ENCODE measurements around the gene MSH5. TPM values are rescaled to one million over a fixed set of nuclear protein-coding genes. Genes with fewer than 3 reads are reported as not detected.

MSH5 gene
- total and polyA plus RNA-seq, 2 of the 13 experiments (the other 11 are each of a cell fraction or from before 2014, with no cell fraction given), result 10.2 to 38.7 TPM

DNA sequence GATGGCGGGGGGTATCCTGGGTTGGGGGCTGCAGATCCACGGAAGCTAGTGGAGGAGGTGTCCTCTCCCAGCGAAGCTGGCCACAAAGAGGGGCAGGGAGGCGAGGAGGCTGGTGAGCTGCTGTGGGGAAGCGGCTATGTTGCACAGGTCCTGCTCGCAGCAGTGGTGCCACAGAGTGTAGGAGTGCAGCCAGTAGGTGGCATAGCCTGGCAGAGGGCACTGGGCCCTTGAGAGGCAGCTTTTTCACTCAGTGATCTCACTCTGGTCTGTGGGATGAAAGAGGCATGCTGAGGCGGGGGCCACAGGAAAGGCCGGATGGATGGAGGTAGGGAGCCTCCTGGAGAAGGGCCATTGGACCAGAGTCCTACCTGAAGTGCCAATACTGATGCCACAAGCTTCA lies 27.5 kb upstream of the MSH5 start:
- TF ChIP-seq, protein P1, sequence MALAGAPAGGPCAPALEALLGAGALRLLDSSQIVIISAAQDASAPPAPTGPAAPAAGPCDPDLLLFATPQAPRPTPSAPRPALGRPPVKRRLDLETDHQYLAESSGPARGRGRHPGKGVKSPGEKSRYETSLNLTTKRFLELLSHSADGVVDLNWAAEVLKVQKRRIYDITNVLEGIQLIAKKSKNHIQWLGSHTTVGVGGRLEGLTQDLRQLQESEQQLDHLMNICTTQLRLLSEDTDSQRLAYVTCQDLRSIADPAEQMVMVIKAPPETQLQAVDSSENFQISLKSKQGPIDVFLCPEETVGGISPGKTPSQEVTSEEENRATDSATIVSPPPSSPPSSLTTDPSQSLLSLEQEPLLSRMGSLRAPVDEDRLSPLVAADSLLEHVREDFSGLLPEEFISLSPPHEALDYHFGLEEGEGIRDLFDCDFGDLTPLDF (CRISPR knock-in tag; IDR thresholded peaks at IDR 0.05), result no peak
- TF ChIP-seq JUN (CRISPR knock-in tag; IDR thresholded peaks at IDR 0.05) (no peak), ZNF790 (CRISPR knock-in tag; IDR thresholded peaks at IDR 0.05; ENCODE audit: borderline replicate concordance) (no peak), MXI1 (IDR thresholded peaks at IDR 0.05; ENCODE audit: borderline replicate concordance, low read depth, low read length) (no peak), MBD4 (IDR thresholded peaks at IDR 0.05; ENCODE audit: borderline replicate concordance, low read length) (no peak), HNRNPL (IDR thresholded peaks at IDR 0.05; ENCODE audit: low read depth, low read length) (peak; percentile 79; the same call in 1 of the 2 replicates)
- no peak overlapping the region for H3K9ac ChIP-seq (ENCODE audit: insufficient read depth, low read depth, low read length)
- in situ Hi-C loops (cut with HindIII; ENCODE audit: extremely low pct_ligation_motif_present, low pct_unique_long_range_greater_than_20kb) (no loop called here), intact Hi-C loops (cut with micrococcal nuclease; ENCODE audit: unreplicated experiment) (no loop called here)
- H4K20me1 ChIP-seq (ENCODE audit: insufficient read depth, low read length), result no peaks in the 10 kb centered on the region
- ATAC-seq (no peak; the same call in 2 of the 3 replicates), DNase-seq (ENCODE audit: low spot score) (no peak), FAIRE-seq (no peak)
- H3K4me3 ChIP-seq (replicated peaks in 1 of 3; ENCODE audit: insufficient read depth in 1 of 3, low read depth in 2 of 3, low read length in 3 of 3), result no peak overlapping the region
- CTCF ChIA-PET (ENCODE audit: low intra/inter-chr PET ratio, low total read pairs), result no interaction called here
- no TSS peak for BruUV-seq (replicated peaks)
- H3K4me2 ChIP-seq (ENCODE audit: low read depth, low read length), result no peak overlapping the region
- 63% methylated on average over 7 of the region's 8 CpGs for WGBS (ENCODE audit: low lambda C conversion rate)
- peaks cover 11 to 47% of the 10 kb centered on the region in 2 experiments; a peak in 4 of 5 replicates for H3K27me3 ChIP-seq (ENCODE audit: control insufficient read depth in 1 of 2, insufficient read depth in 2 of 2, low read length in 2 of 2)
- H3K36me3 ChIP-seq (replicated peaks in 1 of 2; ENCODE audit: control insufficient read depth in 1 of 2, insufficient read depth in 2 of 2, low read length in 2 of 2), result no peaks in the 10 kb centered on the region
- POLR2A ChIA-PET, result interaction anchor here (5.1 kb wide), 1 partner anchor 10 kb away, joined by 31 read pairs; the partner anchor contains the start of gene ABHD16A
- H2AFZ ChIP-seq (ENCODE audit: low read length), result no peak overlapping the region
- peaks cover 27% of the 10 kb centered on the region for H3K4me1 ChIP-seq (ENCODE audit: insufficient read depth, low read length)
- H3K27ac ChIP-seq (ENCODE audit: extremely low read length, insufficient read depth, low read length), result no peak overlapping the region
- H3K9me3 ChIP-seq (ENCODE audit: low read length), result no peaks in the 10 kb centered on the region
- no peaks in the 10 kb centered on the region for H3K79me2 ChIP-seq (ENCODE audit: insufficient read depth, low read length)

DNA sequence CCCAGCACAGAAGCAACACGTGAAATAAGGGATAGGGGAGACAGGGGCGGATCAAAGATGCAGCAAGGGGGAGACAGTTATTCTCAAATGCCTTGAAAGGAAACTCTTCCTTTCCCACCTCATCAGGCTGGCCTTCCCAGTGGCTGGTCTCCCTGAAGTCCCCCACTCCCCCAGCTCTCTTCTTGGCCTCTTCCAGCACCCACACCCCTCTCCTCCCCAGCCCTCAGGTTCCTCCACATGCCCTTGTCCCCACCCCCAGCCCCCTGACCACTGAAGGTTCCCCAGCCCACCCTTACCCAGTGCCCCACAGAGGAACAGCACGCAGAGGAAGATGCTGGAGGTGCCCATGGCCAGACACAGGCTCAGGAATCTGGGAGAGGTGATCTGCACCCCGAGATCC lies 26.3 kb upstream of the MSH5 start:
- no peak for FAIRE-seq
- ATAC-seq, result no peak
- H3K9ac ChIP-seq (ENCODE audit: insufficient read depth, low read depth, low read length), result no peak overlapping the region
- peaks cover 34% of the 10 kb centered on the region for H3K4me1 ChIP-seq (ENCODE audit: insufficient read depth, low read length)
- DNase-seq (ENCODE audit: low spot score), result no peak
- no TSS peak for BruUV-seq (replicated peaks)
- H3K9me3 ChIP-seq (ENCODE audit: low read length), result no peaks in the 10 kb centered on the region
- no peak overlapping the region for H3K27ac ChIP-seq (ENCODE audit: extremely low read length, insufficient read depth, low read length)
- H3K4me2 ChIP-seq (ENCODE audit: low read depth, low read length), result peak overlapping the region; percentile 63
- in situ Hi-C loops (cut with HindIII; ENCODE audit: extremely low pct_ligation_motif_present, low pct_unique_long_range_greater_than_20kb) (no loop called here), intact Hi-C loops (cut with micrococcal nuclease; ENCODE audit: unreplicated experiment) (no loop called here)
- no peak overlapping the region for H2AFZ ChIP-seq (ENCODE audit: low read length)
- ChIA-PET CTCF (ENCODE audit: low intra/inter-chr PET ratio, low total read pairs) (no interaction called here), POLR2A (interaction anchor here (0.8 to 5.1 kb wide), 12 partner anchors 11 to 149 kb away, joined by 3 to 31 read pairs (median 4); partner anchors contain the start of genes ABHD16A, APOM, C6orf47 and CLIC1)
- no peaks in the 10 kb centered on the region for H3K79me2 ChIP-seq (ENCODE audit: insufficient read depth, low read length)
- no peaks in the 10 kb centered on the region for H4K20me1 ChIP-seq (ENCODE audit: insufficient read depth, low read length)
- H3K36me3 ChIP-seq (replicated peaks in 1 of 2; ENCODE audit: control insufficient read depth in 1 of 2, insufficient read depth in 2 of 2, low read length in 2 of 2), result no peaks in the 10 kb centered on the region
- H3K4me3 ChIP-seq (replicated peaks in 1 of 3; ENCODE audit: insufficient read depth in 1 of 3, low read depth in 2 of 3, low read length in 3 of 3), result peak overlapping the region in 1 of 3 experiments; percentile 43; a peak in 1 of 6 replicates
- H3K27me3 ChIP-seq (ENCODE audit: control insufficient read depth in 1 of 2, insufficient read depth in 2 of 2, low read length in 2 of 2), result peaks cover 12 to 44% of the 10 kb centered on the region in 2 experiments; a peak in 4 of 5 replicates
- WGBS (ENCODE audit: low lambda C conversion rate), result 17% methylated on average over 3 of the region's 4 CpGs
- no peak for TF ChIP-seq ZSCAN31 (CRISPR knock-in tag; IDR thresholded peaks at IDR 0.05; ENCODE audit: low read depth)
- TF ChIP-seq ZNF737 (CRISPR knock-in tag; IDR thresholded peaks at IDR 0.05; ENCODE audit: borderline replicate concordance), result no peak
- no peak for TF ChIP-seq EHMT2 (IDR thresholded peaks at IDR 0.05; ENCODE audit: borderline replicate concordance, low read depth, low read length)
- TF ChIP-seq, protein P2, sequence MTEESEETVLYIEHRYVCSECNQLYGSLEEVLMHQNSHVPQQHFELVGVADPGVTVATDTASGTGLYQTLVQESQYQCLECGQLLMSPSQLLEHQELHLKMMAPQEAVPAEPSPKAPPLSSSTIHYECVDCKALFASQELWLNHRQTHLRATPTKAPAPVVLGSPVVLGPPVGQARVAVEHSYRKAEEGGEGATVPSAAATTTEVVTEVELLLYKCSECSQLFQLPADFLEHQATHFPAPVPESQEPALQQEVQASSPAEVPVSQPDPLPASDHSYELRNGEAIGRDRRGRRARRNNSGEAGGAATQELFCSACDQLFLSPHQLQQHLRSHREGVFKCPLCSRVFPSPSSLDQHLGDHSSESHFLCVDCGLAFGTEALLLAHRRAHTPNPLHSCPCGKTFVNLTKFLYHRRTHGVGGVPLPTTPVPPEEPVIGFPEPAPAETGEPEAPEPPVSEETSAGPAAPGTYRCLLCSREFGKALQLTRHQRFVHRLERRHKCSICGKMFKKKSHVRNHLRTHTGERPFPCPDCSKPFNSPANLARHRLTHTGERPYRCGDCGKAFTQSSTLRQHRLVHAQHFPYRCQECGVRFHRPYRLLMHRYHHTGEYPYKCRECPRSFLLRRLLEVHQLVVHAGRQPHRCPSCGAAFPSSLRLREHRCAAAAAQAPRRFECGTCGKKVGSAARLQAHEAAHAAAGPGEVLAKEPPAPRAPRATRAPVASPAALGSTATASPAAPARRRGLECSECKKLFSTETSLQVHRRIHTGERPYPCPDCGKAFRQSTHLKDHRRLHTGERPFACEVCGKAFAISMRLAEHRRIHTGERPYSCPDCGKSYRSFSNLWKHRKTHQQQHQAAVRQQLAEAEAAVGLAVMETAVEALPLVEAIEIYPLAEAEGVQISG (CRISPR knock-in tag; IDR thresholded peaks at IDR 0.05), result no peak
- no peak for TF ChIP-seq AGO2 (optimal IDR thresholded peaks at IDR 0.05; ENCODE audit: low read depth, low read length)
- TF ChIP-seq, protein P3, sequence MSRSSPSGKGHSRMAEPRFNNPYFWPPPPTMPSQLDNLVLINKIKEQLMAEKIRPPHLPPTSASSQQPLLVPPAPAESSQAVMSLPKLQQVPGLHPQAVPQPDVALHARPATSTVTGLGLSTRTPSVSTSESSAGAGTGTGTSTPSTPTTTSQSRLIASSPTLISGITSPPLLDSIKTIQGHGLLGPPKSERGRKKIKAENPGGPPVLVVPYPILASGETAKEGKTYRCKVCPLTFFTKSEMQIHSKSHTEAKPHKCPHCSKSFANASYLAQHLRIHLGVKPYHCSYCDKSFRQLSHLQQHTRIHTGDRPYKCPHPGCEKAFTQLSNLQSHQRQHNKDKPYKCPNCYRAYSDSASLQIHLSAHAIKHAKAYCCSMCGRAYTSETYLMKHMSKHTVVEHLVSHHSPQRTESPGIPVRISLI (CRISPR knock-in tag; IDR thresholded peaks at IDR 0.05; ENCODE audit: borderline replicate concordance), result no peak
- TF ChIP-seq ZC3H13 (CRISPR knock-in tag; IDR thresholded peaks at IDR 0.05), result no peak
- no peak for TF ChIP-seq ZNF337 (CRISPR knock-in tag; IDR thresholded peaks at IDR 0.05; ENCODE audit: borderline replicate concordance, low read depth)

All from HepG2 (cell line).